LNCAP (cell line): ENCODE measurements around the gene CRMP1.

ENCODE experiments used
- TF ChIP-seq, protein P1 (sequence below): fragments of 450-650 bp; IDR thresholded peaks from 2 replicates; pipeline ENCODE4 v1.5.1; 2017; ENCODE audit warnings: mild to moderate bottlenecking

Gene CRMP1

DNA sequence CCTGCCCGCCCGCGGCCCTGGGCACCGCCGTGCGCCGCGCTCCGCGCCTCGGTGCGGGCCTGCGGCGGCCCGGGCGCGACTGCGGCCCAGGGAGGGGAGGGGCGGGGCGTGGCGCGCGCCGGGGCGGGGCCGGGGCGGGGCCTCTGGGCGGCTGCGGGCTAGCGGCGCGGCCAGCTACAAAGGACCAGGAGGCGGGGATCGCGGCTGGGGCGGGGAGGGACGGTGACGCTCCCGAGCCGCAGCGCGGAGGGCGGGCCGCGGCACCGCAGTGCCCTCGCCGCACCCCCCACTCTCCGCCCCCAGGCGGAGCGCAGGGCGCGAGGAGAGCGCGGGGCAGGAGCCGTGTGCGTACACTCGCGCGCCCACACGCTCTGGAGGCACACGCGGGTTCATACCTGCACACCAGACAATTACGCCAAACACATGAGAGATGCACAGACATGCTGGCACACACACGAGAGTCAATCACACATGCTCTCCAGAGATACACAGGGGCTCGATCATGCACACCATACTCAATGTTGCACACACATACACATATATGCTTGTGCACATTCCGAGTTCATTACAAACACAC lies at the start of gene CRMP1:
CRMP1 (minus strand) TSS at position 83 of the 577 bp plus-strand sequence. CDS start 117 bp downstream, outside the sequence.
- TF ChIP-seq, protein P1, sequence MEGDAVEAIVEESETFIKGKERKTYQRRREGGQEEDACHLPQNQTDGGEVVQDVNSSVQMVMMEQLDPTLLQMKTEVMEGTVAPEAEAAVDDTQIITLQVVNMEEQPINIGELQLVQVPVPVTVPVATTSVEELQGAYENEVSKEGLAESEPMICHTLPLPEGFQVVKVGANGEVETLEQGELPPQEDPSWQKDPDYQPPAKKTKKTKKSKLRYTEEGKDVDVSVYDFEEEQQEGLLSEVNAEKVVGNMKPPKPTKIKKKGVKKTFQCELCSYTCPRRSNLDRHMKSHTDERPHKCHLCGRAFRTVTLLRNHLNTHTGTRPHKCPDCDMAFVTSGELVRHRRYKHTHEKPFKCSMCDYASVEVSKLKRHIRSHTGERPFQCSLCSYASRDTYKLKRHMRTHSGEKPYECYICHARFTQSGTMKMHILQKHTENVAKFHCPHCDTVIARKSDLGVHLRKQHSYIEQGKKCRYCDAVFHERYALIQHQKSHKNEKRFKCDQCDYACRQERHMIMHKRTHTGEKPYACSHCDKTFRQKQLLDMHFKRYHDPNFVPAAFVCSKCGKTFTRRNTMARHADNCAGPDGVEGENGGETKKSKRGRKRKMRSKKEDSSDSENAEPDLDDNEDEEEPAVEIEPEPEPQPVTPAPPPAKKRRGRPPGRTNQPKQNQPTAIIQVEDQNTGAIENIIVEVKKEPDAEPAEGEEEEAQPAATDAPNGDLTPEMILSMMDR = no peak

DNA sequence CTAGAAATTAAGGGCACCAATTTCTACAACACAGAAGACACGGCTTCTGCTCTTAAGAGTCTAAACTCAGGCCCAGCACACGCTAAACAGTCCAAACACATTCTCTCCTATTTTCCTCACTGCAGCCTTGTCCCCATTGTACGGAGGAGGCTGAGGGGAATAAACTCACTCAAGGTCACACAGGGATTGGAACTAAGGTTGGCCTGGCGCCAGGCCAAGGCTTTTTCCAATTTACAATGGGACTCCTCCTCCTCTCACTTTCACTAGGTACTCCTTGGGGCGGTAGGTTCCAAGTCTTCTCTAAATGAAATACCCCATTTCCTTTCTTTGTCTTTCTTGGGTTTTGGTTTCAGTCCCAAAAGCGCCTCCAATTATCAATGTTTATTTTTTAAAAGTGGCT lies 48.7 kb upstream of the CRMP1 start:
- TF ChIP-seq, protein P1 = no peak

DNA sequence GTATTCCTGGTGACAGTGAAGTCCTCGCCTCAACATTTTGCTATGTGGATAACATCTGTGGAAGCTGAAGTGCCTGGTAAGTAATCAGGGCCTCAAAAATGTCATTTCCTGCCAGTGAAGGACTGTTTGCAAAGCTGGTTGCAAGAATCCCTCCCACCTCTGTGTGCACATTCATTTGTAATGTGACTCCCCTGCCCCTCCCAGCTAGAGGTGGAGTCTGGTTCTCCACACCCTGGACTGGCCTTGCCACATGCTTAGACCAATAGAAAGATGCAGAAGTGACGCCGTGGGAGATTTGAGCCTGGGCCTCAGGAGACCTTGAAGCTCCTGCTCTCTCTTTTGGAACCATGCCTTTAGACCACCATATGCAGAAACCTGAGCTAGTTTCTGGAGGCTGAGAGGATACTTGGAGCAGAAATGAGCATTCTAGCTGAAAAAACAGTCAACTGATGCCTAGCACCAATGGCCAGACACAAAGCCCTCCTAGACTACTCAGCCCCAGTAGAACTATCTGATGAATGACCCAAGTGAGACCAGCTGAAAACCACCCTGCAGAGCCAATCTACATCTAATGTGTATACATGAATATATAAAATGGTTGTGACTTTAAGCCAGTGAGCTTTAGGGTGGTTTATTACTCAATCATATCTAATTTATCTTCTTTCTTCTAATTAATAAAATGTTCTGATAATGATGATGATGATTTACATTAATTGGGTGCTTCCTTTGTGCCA lies 47.8 kb upstream of the CRMP1 start:
- TF ChIP-seq, protein P1 = no peak

DNA sequence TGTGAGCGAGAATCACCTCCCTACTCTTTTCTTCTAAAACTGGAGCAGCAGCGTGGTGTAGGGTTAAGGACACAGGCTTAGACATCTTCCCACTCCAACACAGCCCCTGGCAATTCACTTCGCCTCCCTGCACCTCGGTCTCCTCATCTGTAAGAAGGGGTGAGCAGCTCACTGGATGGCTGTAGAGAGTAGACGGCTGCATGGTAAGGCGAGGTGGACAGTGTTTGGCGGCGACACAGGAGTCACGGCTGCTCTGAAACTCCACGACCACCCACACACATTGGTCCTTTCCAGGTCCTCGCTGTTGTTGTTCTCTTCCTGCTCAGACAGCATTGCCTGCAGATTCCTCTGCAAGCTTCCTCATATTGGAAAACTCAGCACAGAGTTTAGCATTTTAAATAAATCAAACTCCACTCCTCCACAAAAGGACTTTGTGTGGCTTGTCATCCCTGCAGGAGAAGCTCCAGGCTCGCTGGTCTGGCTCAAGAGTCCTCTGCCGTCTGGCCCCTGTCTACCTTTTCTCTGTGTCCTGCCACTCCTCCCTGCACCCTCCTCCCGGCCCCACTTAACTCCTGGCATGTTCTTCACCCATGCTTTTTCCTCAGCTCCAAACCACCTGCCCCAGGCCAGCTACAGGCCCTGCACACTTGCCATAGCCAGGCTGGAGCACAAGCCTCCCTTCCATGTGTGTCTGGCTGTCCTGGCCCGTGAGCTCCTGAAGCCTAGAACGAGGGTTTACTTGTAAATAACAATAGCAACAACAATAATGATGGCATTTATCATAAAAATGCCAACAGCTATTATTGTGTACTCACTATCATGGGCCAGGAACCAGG lies 41.3 kb upstream of the CRMP1 start:
- TF ChIP-seq, protein P1 = no peak

DNA sequence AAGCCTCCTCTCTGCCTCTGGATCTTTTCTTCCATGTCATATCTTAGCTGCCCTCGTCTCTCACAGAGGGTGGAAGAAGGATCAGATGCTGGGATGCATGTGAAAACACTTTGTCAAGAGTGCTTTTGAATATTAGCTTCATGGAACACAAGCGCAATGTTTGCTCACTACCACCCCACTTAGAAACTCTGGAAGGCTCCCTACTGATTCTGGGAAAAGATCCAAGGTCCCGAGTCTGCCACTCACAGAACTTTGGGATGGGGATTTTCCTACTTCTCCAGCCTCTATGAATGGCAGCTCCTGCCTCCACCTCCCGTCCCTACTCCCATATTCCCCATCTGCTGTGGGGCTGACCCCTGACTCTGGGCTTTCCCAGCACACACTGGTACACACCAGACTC lies 40.2 kb upstream of the CRMP1 start:
- TF ChIP-seq, protein P1 = no peak

DNA sequence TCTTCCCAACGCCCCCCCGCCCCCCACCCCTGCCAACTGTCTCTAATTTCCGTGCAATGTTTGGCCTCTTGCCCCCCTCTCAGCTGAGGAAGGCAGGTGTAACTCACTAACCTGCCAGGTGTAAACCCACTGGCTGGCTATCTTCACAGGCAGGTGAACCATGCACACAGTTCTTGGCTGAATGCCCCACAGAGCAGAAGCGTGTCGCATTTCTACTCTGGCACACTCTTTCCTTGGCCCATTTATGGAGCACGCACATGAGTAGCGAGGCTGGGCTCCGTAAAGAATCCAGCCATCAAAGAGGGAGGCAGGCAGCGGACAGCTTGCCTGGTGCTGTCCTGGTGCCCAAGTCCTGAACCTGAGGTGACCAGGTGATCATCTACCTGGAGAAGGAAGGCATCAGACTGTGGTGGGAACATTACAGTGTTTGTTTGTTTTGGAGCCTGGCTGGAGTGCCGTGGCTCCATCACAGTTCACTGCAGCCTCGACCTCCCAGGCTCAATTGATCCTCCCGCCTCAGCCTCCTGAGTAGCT lies 39.2 kb upstream of the CRMP1 start:
- TF ChIP-seq, protein P1 = no peak

DNA sequence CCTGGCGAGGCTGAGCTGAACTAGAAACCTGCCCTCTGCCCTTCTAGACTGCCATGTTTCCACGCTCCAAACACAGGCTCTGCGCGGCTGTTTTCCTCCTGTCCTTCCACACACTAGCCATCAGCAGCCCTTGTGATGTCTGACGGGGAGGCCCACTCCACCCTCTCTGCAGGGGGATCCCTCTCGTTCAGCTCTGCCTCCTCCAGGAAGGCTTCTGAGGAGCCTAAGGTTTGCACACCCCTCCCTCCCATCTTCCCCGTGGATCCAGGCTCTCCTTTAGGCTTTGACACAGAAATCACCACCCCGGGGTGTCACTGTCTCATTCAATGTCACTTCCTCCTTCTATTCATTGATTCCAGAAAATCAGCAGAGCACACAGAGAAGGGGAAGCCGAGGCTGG lies 38.6 kb upstream of the CRMP1 start:
- TF ChIP-seq, protein P1 = no peak
